Natural killer cell (primary cell): Measurements from ENCODE around the gene ICA1. TPM values are rescaled to one million over a fixed set of nuclear protein-coding genes. Genes with fewer than 3 reads are reported as not detected.

ENCODE experiments used
- ATAC-seq, 3 donors: fragments of 150-1000 bp in 2 of 3; fragments of 200-7000 bp in 1 of 3; cut with Tn5 transposase; 1 replicate in 1 of 3; 2 replicates in 2 of 3; pipeline ENCODE4 v1.10.0; 2021; ENCODE audit warnings: mild to moderate bottlenecking in 2 of 3, moderate library complexity in 2 of 3
- DNase-seq, 2 donors: peaks; one replicate each; pipeline versions ENCODE4 v3.0.0 to v3.0.0-alpha.2; 2013 to 2021; ENCODE audit warnings: mixed read lengths in 1 of 2
- H3K27ac ChIP-seq: one replicate; pipeline ENCODE4 v1.5.1; 2013; ENCODE audit warnings: mild to moderate bottlenecking, low read length
- H3K27me3 ChIP-seq: one replicate; pipeline ENCODE4 v1.6.1; 2013; ENCODE audit warnings: low read length; ENCODE audit not compliant: control insufficient read depth, insufficient read depth
- H3K36me3 ChIP-seq: one replicate; pipeline ENCODE4 v1.6.1; 2013; ENCODE audit warnings: low read length; ENCODE audit not compliant: control insufficient read depth, insufficient read depth
- H3K4me1 ChIP-seq: one replicate; pipeline ENCODE4 v1.6.1; 2013; ENCODE audit warnings: low read length; ENCODE audit not compliant: control insufficient read depth, insufficient read depth
- H3K4me3 ChIP-seq: one replicate; pipeline ENCODE4 v1.5.1; 2013; ENCODE audit warnings: low read length
- H3K9me3 ChIP-seq: one replicate; pipeline ENCODE4 v1.6.1; 2013; ENCODE audit warnings: low read length; ENCODE audit not compliant: control insufficient read depth, insufficient read depth
- H3K27ac Mint-ChIP-seq, 2 donors: one replicate each; pipeline ENCODE4 v1.8.0; 2022; ENCODE audit warnings: mild to moderate bottlenecking in 2 of 2, mixed read lengths in 2 of 2, moderate library complexity in 1 of 2
- H3K27me3 Mint-ChIP-seq, 2 donors: one replicate each; pipeline ENCODE4 v1.8.0; 2022; ENCODE audit warnings: low read depth in 2 of 2, mixed read lengths in 2 of 2
- H3K36me3 Mint-ChIP-seq: one replicate; pipeline ENCODE4 v1.8.0; 2022; ENCODE audit warnings: mixed read lengths
- H3K4me1 Mint-ChIP-seq, 2 donors: one replicate each; pipeline ENCODE4 v1.8.0; 2022; ENCODE audit warnings: mixed read lengths in 2 of 2
- H3K4me3 Mint-ChIP-seq: one replicate; pipeline ENCODE4 v1.8.0; 2022; ENCODE audit warnings: mild to moderate bottlenecking, moderate library complexity, mixed read lengths
- H3K9me3 Mint-ChIP-seq, 2 donors: one replicate each; pipeline ENCODE4 v1.8.0; 2022; ENCODE audit warnings: mixed read lengths in 2 of 2
- CTCF ChIP-seq: fragments of 200-600 bp; IDR thresholded peaks from one replicate; pipeline ENCODE4 v1.8.0; 2022; ENCODE audit warnings: antibody characterized with exemption
- WGBS: methylation state at CpG from one replicate; pipeline ENCODE4 v1.1.7; 2013; ENCODE audit warnings: missing lambda C conversion rate; ENCODE audit not compliant: insufficient coverage; 5-methylcytosine and 5-hydroxymethylcytosine counted together
- intact Hi-C: fragments of 100-400 bp; cut with micrococcal nuclease; formaldehyde crosslinking; loops from one replicate; pipeline ENCODE4 v1.14.2; 2022
- total RNA-seq, 4 donors: library from RNA; stranded (reverse); fragments of 120-200 nt in 1 of 4; gene quantifications; one replicate each; pipeline versions ENCODE4 v1.2.3 to v1.2.4, GENCODE V29; 2013 to 2022

The ICA1 gene
- total RNA-seq, 3 donors from 2014 or later (not counting 1 experiment from before 2014, with no cell fraction given): 0.75 to 1.9 (median 1.4) TPM

- TF ChIP-seq CTCF: no peak
These were observed 132.7 kb downstream of the ICA1 start for GRCh38 chr7:8129318-8129659.

GRCh38 chr7:8128449-8129317 is 133.3 kb downstream of the ICA1 start:
- ATAC-seq (peak in 2 of 3 donors; percentile 6 to 28), DNase-seq (peak in 1 of 2 donors; percentile 61)
- Histone ChIP-seq H3K4me1 (peaks cover 81% of the 10 kb centered on the region), H3K27me3 (no peaks in the 10 kb centered on the region), H3K4me3 (no peak overlapping the region), H3K27ac (peak overlapping the region; percentile 79), H3K9me3 (no peaks in the 10 kb centered on the region), H3K36me3 (no peaks in the 10 kb centered on the region)
- no peaks in the 10 kb centered on the region for H3K9me3 Mint-ChIP-seq
- peaks cover 93 to 96% of the 10 kb centered on the region in 2 donors for H3K4me1 Mint-ChIP-seq
- peak overlapping the region; percentile 81 for H3K4me3 Mint-ChIP-seq
- TF ChIP-seq CTCF: no peak
- intact Hi-C loops: loop anchor here (1.0 to 10.0 kb wide), 7 partner anchors 48 to 871 kb away; partner anchors contain the start of gene GLCCI1
- H3K27me3 Mint-ChIP-seq: no peaks in the 10 kb centered on the region
- H3K36me3 Mint-ChIP-seq: no peaks in the 10 kb centered on the region
- WGBS: 38% methylated on average over 11 of the region's 12 CpGs
- peak overlapping the region; percentile 88 to 97 for H3K27ac Mint-ChIP-seq

More at GRCh38 chr7:8129318-8129659, 132.7 kb downstream of the ICA1 start:
- no peaks in the 10 kb centered on the region for H3K9me3 Mint-ChIP-seq
- H3K4me1 Mint-ChIP-seq: peaks cover 99 to 100% of the 10 kb centered on the region in 2 donors
- 8% methylated on average over 1 of the region's 1 CpG for WGBS
- ATAC-seq (peak; percentile 14 to 28 (median 22)), DNase-seq (peak in 1 of 2 donors; percentile 70)
- H3K27me3 ChIP-seq: no peaks in the 10 kb centered on the region
- no peaks in the 10 kb centered on the region for H3K27me3 Mint-ChIP-seq
- no peaks in the 10 kb centered on the region for H3K36me3 Mint-ChIP-seq
- H3K4me3 ChIP-seq: no peak overlapping the region
- peaks cover 79% of the 10 kb centered on the region for H3K4me1 ChIP-seq
- intact Hi-C loops: loop anchor here (1.0 to 10.0 kb wide), 7 partner anchors 47 to 872 kb away; partner anchors contain the start of gene GLCCI1
- peak overlapping the region; percentile 81 for H3K4me3 Mint-ChIP-seq
- H3K9me3 ChIP-seq: no peaks in the 10 kb centered on the region
- peak overlapping the region; percentile 88 to 97 for H3K27ac Mint-ChIP-seq
- H3K27ac ChIP-seq: peak overlapping the region; percentile 79
- no peaks in the 10 kb centered on the region for H3K36me3 ChIP-seq

- H3K27ac ChIP-seq: peak overlapping the region; percentile 79
- Mint-ChIP-seq H3K4me1 (peaks cover 84 to 90% of the 10 kb centered on the region in 2 donors), H3K36me3 (no peaks in the 10 kb centered on the region), H3K27ac (peak overlapping the region; percentile 88 to 97), H3K27me3 (no peaks in the 10 kb centered on the region), H3K4me3 (peak overlapping the region; percentile 81), H3K9me3 (no peaks in the 10 kb centered on the region)
- H3K36me3 ChIP-seq: no peaks in the 10 kb centered on the region
- intact Hi-C loops: loop anchor here (1.0 to 10.0 kb wide), 7 partner anchors 8 to 869 kb away; no protein-coding TSS in a partner anchor
- ATAC-seq (no peak), DNase-seq (no peak)
- peaks cover 66% of the 10 kb centered on the region for H3K4me1 ChIP-seq
- WGBS: 76% methylated on average over 2 of the region's 2 CpGs
- no peaks in the 10 kb centered on the region for H3K27me3 ChIP-seq
- TF ChIP-seq CTCF: no peak
- no peak overlapping the region for H3K4me3 ChIP-seq
- no peaks in the 10 kb centered on the region for H3K9me3 ChIP-seq
These were observed 135.3 kb downstream of the ICA1 start for GRCh38 chr7:8126601-8127167.
